ENCODE measurements around the gene RPTOR.

The RPTOR gene

GRCh38 chr17:80777274-80777673 lies 232.6 kb downstream of the RPTOR start:
- no peak for TF ChIP-seq POLR2A (IDR thresholded peaks at IDR 0.05; ENCODE audit: low read depth, low read length)
- DNase-seq (ENCODE audit: insufficient read length, low spot score) = no peak
- no peak for FAIRE-seq

GRCh38 chr17:80778716-80779115 lies 234.1 kb downstream of the RPTOR start:
- no peak for FAIRE-seq
- TF ChIP-seq POLR2A (IDR thresholded peaks at IDR 0.05; ENCODE audit: low read depth, low read length) = no peak
- DNase-seq (ENCODE audit: insufficient read length, low spot score) = no peak

- TF ChIP-seq POLR2A (IDR thresholded peaks at IDR 0.05; ENCODE audit: low read depth, low read length) = no peak
- no peak for DNase-seq (ENCODE audit: insufficient read length, low spot score)
- FAIRE-seq = no peak
Observed at GRCh38 chr17:80779336-80779735, 234.7 kb downstream of the RPTOR start.

GRCh38 chr17:80779961-80780380 lies 235.3 kb downstream of the RPTOR start:
- TF ChIP-seq POLR2A (IDR thresholded peaks at IDR 0.05; ENCODE audit: low read depth, low read length) = no peak
- DNase-seq (ENCODE audit: insufficient read length, low spot score) (no peak), FAIRE-seq (no peak)

- no peak for DNase-seq (ENCODE audit: insufficient read length, low spot score)
- FAIRE-seq = no peak
- TF ChIP-seq POLR2A (IDR thresholded peaks at IDR 0.05; ENCODE audit: low read depth, low read length) = no peak
Observed at GRCh38 chr17:80780381-80781198, 236.0 kb downstream of the RPTOR start.

- no peak for FAIRE-seq
- no peak for TF ChIP-seq POLR2A (IDR thresholded peaks at IDR 0.05; ENCODE audit: low read depth, low read length)
- no peak for DNase-seq (ENCODE audit: insufficient read length, low spot score)
Observed at GRCh38 chr17:80781211-80781610, 236.6 kb downstream of the RPTOR start.

GRCh38 chr17:80781807-80782277 lies 237.2 kb downstream of the RPTOR start:
- no peak for DNase-seq (ENCODE audit: insufficient read length, low spot score)
- no peak for TF ChIP-seq POLR2A (IDR thresholded peaks at IDR 0.05; ENCODE audit: low read depth, low read length)
- FAIRE-seq = no peak

GRCh38 chr17:80782536-80783427 lies 238.1 kb downstream of the RPTOR start:
- no peak for TF ChIP-seq POLR2A (IDR thresholded peaks at IDR 0.05; ENCODE audit: low read depth, low read length)
- FAIRE-seq (no peak), DNase-seq (ENCODE audit: insufficient read length, low spot score) (no peak)

- DNase-seq (ENCODE audit: insufficient read length, low spot score) (no peak), FAIRE-seq (no peak)
- TF ChIP-seq POLR2A (IDR thresholded peaks at IDR 0.05; ENCODE audit: low read depth, low read length) = no peak
Observed at GRCh38 chr17:80783486-80783885, 238.8 kb downstream of the RPTOR start.

GRCh38 chr17:80783971-80784370 lies 239.3 kb downstream of the RPTOR start:
- DNase-seq (ENCODE audit: insufficient read length, low spot score) = no peak
- FAIRE-seq = no peak
- no peak for TF ChIP-seq POLR2A (IDR thresholded peaks at IDR 0.05; ENCODE audit: low read depth, low read length)

GRCh38 chr17:80785477-80786178 lies 241.0 kb downstream of the RPTOR start:
- FAIRE-seq (no peak), DNase-seq (ENCODE audit: insufficient read length, low spot score) (no peak)
- no peak for TF ChIP-seq POLR2A (IDR thresholded peaks at IDR 0.05; ENCODE audit: low read depth, low read length)

GRCh38 chr17:80786470-80786869 lies 241.8 kb downstream of the RPTOR start:
- FAIRE-seq (no peak), DNase-seq (ENCODE audit: insufficient read length, low spot score) (no peak)
- TF ChIP-seq POLR2A (IDR thresholded peaks at IDR 0.05; ENCODE audit: low read depth, low read length) = no peak

GRCh38 chr17:80786887-80787286 lies 242.2 kb downstream of the RPTOR start:
- no peak for TF ChIP-seq POLR2A (IDR thresholded peaks at IDR 0.05; ENCODE audit: low read depth, low read length)
- DNase-seq (ENCODE audit: insufficient read length, low spot score) (no peak), FAIRE-seq (no peak)

GRCh38 chr17:80787881-80788280 lies 243.2 kb downstream of the RPTOR start:
- TF ChIP-seq POLR2A (IDR thresholded peaks at IDR 0.05; ENCODE audit: low read depth, low read length) = no peak
- FAIRE-seq = no peak
- no peak for DNase-seq (ENCODE audit: insufficient read length, low spot score)
